ENCODE results near the gene PRM3. TPM values are rescaled to one million over a fixed set of nuclear protein-coding genes. Genes with fewer than 3 reads are reported as not detected.

PRM3 gene
- polyA plus RNA-seq, 3 donors from 2014 or later, result not detected

GRCh38 chr16:11232852-11233726 lies 40.3 kb downstream of the PRM3 start:
- Mint-ChIP-seq H3K27ac (peak overlapping the region; percentile 31 to 96 (median 96)), H3K9me3 (no peaks in the 10 kb centered on the region), H3K36me3 (no peaks in the 10 kb centered on the region), H3K4me3 (peak overlapping the region; percentile 62 to 76 (median 70)), H3K27me3 (ENCODE audit: low read depth in 3 of 3) (peaks cover 0 to 6% (median 3%) of the 10 kb centered on the region in 3 donors), H3K4me1 (peaks cover 63 to 82% of the 10 kb centered on the region in 2 donors)
- peak; percentile 84 to 86 (median 84) for DNase-seq

DNA sequence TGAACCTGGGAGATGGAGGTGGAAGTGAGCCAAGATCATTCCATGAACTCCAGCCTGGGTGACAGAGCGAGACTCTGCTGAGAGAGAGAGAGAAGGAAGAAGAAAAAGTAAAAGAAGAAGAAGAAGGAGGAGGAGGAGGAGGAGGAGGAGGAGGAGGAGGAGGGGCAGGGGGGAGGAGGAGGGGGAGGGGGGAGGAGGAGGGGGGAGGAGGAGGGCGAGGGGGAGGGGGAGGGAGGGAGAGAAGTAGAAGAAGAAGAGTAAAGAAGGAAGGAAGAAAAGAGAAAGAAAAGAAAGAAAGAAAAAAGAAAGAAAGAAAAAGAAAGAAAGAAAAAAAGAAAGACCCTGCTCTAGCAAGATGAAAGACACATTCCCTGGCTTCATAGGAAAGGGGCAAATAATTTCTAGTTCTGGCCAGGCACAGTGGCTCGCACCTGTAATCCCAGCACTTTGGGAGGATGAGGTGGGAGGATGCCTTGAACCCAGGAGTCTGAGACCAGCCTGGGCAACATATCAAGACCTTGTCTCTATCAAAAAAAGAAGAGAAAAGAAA lies 41.1 kb downstream of the PRM3 start:
- peak overlapping the region; percentile 31 to 96 (median 96) for H3K27ac Mint-ChIP-seq
- peaks cover 0 to 5% (median 3%) of the 10 kb centered on the region in 3 donors for H3K27me3 Mint-ChIP-seq (ENCODE audit: low read depth in 3 of 3)
- H3K9me3 Mint-ChIP-seq, result no peaks in the 10 kb centered on the region
- DNase-seq, result no peak
- peaks cover 57 to 75% of the 10 kb centered on the region in 2 donors for H3K4me1 Mint-ChIP-seq
- peak overlapping the region; percentile 62 to 76 (median 70) for H3K4me3 Mint-ChIP-seq
- H3K36me3 Mint-ChIP-seq, result no peaks in the 10 kb centered on the region

GRCh38 chr16:11231367-11231970 lies 42.0 kb downstream of the PRM3 start:
- peak overlapping the region in 2 of 5 donors; percentile 18 to 44 for H3K4me3 Mint-ChIP-seq

GRCh38 chr16:11229906-11230305 lies 43.5 kb downstream of the PRM3 start:
- H3K36me3 Mint-ChIP-seq, result no peaks in the 10 kb centered on the region
- no peaks in the 10 kb centered on the region for H3K9me3 Mint-ChIP-seq
- no peak overlapping the region for H3K4me3 Mint-ChIP-seq
- peaks cover 54 to 67% of the 10 kb centered on the region in 2 donors for H3K4me1 Mint-ChIP-seq
- peaks cover 0 to 4% (median 3%) of the 10 kb centered on the region in 3 donors for H3K27me3 Mint-ChIP-seq (ENCODE audit: low read depth in 3 of 3)
- no peak for DNase-seq
- H3K27ac Mint-ChIP-seq, result peak overlapping the region in 2 of 6 donors; percentile 46 to 66

More at GRCh38 chr16:11231367-11231970, 42.0 kb downstream of the PRM3 start:
- H3K4me1 Mint-ChIP-seq, result peaks cover 48 to 66% of the 10 kb centered on the region in 2 donors
- no peak for DNase-seq
- H3K27me3 Mint-ChIP-seq (ENCODE audit: low read depth in 3 of 3), result peaks cover 0 to 4% (median 3%) of the 10 kb centered on the region in 3 donors
- H3K9me3 Mint-ChIP-seq, result no peaks in the 10 kb centered on the region
- peak overlapping the region; percentile 31 to 96 (median 71) for H3K27ac Mint-ChIP-seq
- H3K36me3 Mint-ChIP-seq, result no peaks in the 10 kb centered on the region

- peaks cover 0 to 4% (median 3%) of the 10 kb centered on the region in 3 donors for H3K27me3 Mint-ChIP-seq (ENCODE audit: low read depth in 3 of 3)
- H3K4me1 Mint-ChIP-seq, result peaks cover 55 to 67% of the 10 kb centered on the region in 2 donors
- H3K4me3 Mint-ChIP-seq, result no peak overlapping the region
- H3K36me3 Mint-ChIP-seq, result no peaks in the 10 kb centered on the region
- H3K27ac Mint-ChIP-seq, result peak overlapping the region in 4 of 6 donors; percentile 46 to 86 (median 54)
- DNase-seq, result no peak
- no peaks in the 10 kb centered on the region for H3K9me3 Mint-ChIP-seq
Observed at GRCh38 chr16:11229432-11229831, 44.0 kb downstream of the PRM3 start.

GRCh38 chr16:11225677-11226549 lies 47.5 kb downstream of the PRM3 start:
- H3K27me3 Mint-ChIP-seq (ENCODE audit: low read depth in 3 of 3), result peaks cover 0 to 3% (median 1%) of the 10 kb centered on the region in 3 donors
- peaks cover 37 to 49% of the 10 kb centered on the region in 2 donors for H3K4me1 Mint-ChIP-seq
- peak overlapping the region; percentile 87 to 96 (median 93) for H3K27ac Mint-ChIP-seq
- no peak for DNase-seq
- H3K36me3 Mint-ChIP-seq, result no peaks in the 10 kb centered on the region
- peaks cover 0 to 2% (median 0%) of the 10 kb centered on the region in 6 donors for H3K9me3 Mint-ChIP-seq
- H3K4me3 Mint-ChIP-seq, result peak overlapping the region; percentile 64 to 84 (median 77)

- Mint-ChIP-seq H3K36me3 (no peaks in the 10 kb centered on the region), H3K4me3 (peak overlapping the region; percentile 64 to 84 (median 77)), H3K27me3 (ENCODE audit: low read depth in 3 of 3) (peaks cover 0 to 5% (median 1%) of the 10 kb centered on the region in 3 donors), H3K9me3 (peaks cover 0 to 2% (median 0%) of the 10 kb centered on the region in 6 donors), H3K27ac (peak overlapping the region; percentile 87 to 96 (median 93)), H3K4me1 (peaks cover 36 to 49% of the 10 kb centered on the region in 2 donors)
- DNase-seq, result peak; percentile 83 to 85 (median 85)
Observed at GRCh38 chr16:11224894-11225676, 48.3 kb downstream of the PRM3 start.

GRCh38 chr16:11224096-11224893 lies 49.1 kb downstream of the PRM3 start:
- Mint-ChIP-seq H3K36me3 (no peaks in the 10 kb centered on the region), H3K4me3 (peak overlapping the region; percentile 64 to 84 (median 77)), H3K27ac (peak overlapping the region; percentile 87 to 96 (median 93)), H3K9me3 (peaks cover 0 to 4% (median 0%) of the 10 kb centered on the region in 6 donors), H3K27me3 (ENCODE audit: low read depth in 3 of 3) (peaks cover 2 to 5% (median 4%) of the 10 kb centered on the region in 3 donors), H3K4me1 (peaks cover 34 to 43% of the 10 kb centered on the region in 2 donors)
- peak; percentile 58 to 68 (median 64) for DNase-seq

Other genes starting within 250 kb of the PRM3 start
- gene SOCS1, start 17.4 kb downstream of the PRM3 start, polyA plus RNA-seq, result 10 to 100 TPM; 14.0 to 24.4 (median 14.5) TPM
- gene TNP2, start 4.3 kb downstream of the PRM3 start, polyA plus RNA-seq, result not detected
- gene PRM2, start 2.9 kb upstream of the PRM3 start, polyA plus RNA-seq, result not detected
- gene PRM1, start 7.7 kb upstream of the PRM3 start, polyA plus RNA-seq, result not detected
- 1 to 10 TPM; 1.6 to 5.5 (median 5.2) TPM for gene RMI2, start 71.8 kb upstream of the PRM3 start, polyA plus RNA-seq